GM19438 (cell line): ENCODE results near the gene OLA1.

Experiments
- ATAC-seq: cut with Tn5 transposase; IDR thresholded peaks from one replicate; pipeline ENCODE4 v1.9.1; 2021; ENCODE audit warnings: low read depth; ENCODE audit not compliant: unreplicated experiment

The OLA1 gene

DNA sequence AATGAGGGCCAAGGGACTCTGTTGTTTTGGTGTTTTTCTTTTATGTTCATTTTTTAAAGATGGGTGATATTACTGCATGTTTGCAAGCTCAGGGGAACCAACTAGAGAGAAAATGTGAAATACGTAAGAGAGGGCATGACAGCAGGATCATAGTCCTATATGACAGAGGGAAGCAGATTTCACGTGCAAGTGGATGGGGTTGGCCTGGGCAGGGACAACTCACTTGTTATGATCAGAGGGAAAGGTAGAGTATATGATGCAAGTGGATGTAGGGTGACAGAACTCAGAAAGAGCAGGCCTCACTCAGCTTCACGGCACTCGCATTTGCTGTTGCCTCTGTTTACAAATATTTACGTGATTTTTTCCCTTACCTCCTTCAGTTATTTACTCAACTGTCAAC is 67.0 kb downstream of the OLA1 start:
- no peak for ATAC-seq

DNA sequence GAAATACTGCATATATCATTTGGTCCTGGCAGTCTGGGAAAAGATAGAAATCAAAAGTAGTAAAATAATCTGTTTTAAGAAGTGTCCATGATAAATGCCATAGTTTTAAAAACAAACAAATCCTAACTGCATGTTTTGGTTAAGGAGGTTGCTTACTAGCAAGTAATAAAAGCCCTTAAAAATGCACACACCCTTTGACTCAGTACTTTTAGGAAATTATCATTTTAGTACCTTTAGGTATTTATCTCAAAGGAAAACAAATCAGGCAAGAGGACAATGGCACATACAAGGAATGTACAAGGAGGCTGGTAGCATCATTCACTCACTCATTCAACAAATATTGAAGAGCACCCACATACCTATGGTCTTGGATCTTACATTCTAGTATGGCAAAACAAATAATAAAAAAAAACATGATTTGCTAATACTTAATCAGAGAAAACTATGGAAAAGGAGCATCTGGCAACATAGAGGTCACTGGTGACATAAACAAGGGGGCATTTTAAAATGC is 67.6 kb downstream of the OLA1 start:
- ATAC-seq = no peak

DNA sequence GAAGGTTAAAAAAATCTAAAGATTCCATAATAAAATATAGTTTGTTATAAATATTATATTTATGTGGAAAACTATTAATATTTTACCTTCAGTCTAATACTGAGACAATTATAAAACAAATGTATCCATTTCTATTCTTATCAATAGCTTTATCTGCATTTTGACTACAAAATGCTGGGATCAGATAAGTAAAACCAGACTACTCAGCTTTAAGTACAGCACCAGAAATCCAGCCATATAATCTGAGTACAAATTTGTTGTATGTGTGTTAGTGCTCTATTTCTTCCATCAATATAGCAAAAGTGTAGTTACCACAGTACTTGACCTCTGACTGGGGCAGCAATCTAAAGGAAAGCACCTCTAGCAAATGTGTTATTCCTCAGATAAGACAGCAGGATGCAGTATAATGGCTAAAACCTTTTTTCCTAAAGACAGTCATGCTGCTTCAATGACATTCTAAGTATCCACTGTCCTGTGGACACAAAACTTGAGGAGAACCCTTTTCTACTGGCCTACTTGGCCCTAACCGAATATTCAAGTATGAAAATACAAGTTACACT is 68.1 kb downstream of the OLA1 start:
- no peak for ATAC-seq

DNA sequence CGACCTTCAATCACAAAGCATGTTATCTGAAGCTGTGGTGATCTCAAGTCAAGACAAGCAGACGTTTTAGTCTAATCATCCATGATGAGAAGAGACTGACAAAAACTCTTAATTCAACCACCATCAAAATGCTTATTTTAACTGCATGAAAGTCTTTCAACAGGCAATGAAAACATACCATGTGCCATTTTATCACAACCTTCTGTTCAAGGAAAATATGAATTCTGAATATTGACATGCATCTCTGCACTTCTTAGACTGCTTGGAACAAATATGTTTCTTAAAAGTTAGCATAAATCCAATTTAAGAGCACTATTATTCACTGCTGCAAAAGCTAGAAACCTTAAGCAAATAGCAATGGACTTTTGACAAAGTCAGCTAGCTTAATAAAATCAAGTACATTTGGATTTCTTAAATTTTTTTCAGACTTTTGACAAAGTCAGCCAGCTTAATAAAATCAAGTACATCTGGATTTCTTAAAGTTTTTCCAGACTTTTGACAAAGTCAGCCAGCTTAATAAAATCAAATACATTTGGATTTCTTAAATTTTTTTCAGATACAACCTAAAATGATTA is 70.9 kb downstream of the OLA1 start:
- ATAC-seq = no peak

DNA sequence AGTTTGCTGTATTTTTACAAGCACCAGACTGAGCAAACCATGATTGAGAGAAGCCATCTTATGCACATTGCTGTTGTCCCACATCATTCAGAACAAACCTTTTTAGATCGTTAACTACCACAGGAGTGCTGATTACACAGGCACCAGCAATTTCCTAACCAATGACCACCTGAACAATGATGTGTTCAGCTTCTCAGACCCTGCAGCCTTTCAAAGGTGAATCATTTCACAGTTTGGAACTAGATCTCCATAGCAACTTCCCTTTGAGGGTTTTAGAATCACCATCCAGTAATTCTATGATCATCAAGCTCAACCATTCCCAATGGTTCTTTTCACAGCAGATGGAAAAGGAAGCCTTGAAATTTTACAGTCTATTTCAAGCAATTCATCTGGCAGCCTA is 71.4 kb downstream of the OLA1 start:
- ATAC-seq = no peak

DNA sequence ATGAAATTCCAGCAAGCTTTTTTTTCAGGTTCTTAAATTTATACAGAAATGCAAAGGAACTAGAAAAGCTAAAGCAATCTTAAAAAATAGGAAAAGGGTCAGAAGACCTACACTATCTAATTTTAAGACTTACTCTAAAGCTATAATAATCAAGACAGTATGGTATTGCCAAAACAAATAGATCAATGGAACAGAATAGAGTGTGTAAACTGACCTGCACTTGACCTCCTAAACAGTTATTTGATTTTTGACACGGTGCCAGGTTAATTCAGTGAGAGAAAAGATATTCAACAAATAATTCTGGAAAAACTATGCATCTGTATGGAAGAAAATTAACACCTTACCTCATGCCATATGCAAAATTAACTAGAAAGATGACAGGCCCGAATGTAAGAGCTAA is 73.6 kb downstream of the OLA1 start:
- no peak for ATAC-seq

DNA sequence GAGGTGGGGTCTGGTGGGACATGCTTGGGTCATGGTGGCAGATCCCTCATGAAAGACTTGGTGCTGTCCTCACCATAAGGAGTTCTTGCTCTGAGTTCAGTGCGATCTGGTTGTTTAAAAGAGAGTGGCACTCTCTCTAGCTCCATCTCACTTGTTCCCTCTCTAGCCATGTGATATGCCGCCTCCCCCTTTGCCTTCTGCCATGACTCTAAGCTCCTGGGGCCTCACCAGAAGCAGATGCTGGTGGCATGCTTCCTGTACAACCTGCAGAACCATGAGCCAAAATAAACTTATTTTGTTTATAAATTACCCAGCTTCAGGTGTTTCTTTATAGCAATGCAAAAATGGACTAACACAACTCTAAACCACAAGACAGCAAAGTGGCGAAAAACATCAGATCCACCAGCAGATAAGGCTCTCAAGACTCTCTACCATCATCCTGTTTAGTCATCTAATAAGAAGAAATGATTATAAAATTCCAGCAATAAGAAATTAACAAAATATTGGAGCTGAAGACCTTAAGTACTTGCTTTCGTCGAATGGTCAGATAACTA is 75.5 kb downstream of the OLA1 start:
- no peak for ATAC-seq

DNA sequence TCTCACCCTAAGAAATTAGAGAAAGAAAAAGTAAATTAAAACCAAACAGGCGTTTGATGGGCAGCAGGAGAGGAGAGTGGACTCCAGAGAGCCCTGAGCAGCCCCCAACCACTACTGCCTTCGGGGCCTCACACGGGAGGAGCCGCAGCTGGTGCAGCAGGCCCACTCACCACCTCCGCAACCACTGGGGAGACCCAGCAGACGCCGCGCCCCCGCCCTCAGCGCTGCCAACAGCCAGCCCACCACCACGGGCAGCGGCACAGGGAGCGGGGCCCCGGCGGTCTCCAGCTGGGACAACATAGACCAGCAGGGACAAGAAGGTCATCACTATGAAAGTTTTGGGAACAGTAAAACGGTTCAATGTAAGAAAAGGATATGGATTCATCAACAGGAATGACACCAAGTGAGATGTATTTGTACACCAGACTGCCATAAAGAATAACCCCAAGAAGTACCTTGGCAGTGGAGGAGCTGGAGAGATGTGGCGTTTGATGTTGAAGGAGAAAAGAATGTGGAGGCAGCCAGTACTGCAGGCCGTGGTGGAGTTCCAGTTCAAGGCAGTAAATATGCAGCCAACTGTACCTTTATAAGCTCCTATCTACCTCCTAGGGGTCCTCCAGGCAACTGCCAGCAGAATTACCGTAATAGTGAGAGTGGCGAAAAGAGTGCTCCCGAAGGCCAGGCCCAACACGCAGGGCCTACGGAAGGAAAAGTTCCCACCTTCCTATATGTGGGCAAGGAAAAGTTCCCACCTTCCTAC is 76.5 kb downstream of the OLA1 start:
- ATAC-seq = no peak

DNA sequence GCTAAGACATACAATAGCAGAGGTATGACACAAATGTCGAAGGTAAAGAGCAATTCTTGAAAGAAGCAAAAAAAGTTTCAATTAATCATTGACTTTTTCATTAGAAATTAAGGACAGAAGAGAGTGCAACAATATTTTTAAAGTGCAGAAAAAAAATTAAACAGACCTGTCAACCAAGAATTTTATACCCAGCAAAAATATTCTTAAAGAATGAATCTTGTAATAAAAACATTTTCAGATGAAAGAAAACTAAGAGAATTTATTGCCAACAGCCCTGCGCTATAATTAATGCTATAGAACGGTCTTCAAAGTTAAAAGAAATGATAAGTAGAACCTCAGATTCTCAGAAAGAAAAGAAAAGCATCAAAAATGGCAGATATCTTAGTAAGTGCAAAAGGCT is 79.0 kb downstream of the OLA1 start:
- no peak for ATAC-seq

DNA sequence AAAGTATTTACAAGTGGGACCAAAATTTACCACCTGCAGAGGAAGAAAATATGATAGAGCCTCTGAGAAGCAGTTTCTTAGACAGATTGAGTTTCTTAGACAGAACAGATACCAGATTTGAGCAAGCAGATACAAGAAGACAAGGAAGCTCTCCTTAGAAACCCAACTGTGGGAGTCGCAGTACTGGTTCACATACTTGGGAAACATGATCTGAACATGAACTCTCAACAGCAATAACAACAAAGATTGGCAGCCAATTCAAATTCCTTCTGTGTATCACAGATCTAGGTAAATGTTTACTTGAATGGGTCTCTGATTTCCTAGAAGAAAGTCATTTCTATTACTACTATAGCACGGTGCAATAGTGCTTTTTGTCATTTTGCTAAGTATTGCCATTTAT is 82.1 kb downstream of the OLA1 start:
- no peak for ATAC-seq

DNA sequence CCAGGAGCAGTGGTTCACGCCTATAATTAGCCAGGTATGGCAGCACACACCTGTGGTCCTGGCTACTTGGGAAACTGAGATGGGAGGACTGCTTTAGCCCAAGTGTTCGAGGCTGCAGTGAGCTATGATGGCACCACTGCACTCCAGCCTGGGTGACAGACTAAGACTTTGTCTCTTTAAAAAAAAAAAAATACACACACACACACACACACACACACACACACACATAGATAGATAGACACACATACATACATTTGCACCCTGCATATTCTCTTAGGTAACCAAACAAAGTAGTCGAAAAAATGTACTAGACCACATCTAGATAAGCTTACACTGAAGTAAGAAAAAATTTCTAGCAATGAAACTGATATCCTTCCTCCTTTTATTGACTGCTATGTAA is 86.8 kb downstream of the OLA1 start:
- no peak for ATAC-seq

DNA sequence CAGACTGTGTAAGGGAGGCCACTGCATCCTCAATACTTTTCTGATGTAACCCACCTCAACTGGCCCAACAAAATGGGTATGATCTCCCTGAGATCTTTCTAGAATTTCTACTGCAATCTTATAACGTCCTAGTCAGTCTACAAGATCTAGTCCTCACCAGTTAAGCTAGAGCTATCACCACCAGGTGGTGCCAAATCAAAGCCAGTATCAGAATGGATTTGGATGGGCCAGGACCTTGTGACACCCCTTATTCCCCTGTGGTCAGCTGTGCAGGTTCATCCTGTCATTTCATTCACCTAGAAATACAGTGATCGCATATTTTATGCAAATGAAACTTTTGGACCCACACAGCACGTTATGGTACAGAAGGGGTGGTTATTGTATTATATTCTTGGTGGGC is 90.3 kb downstream of the OLA1 start:
- ATAC-seq = no peak

DNA sequence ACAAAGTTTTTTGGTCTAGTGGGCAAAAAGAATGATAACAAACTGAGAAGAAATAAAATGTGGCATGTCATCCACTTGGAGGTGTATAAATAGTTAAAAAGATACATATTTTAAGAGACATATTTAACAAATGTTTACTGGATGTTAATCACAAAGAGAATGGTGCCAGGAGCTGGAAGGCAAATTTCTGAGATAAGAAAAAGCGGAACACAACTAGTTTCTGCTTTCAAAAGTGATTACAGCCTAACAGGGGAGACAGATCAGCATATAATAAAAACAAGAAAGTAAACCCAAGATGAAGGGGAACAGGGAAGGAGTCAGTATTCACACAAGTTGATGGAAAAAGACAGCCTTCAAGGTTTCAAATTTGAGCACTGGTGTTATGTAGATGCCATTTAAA is 91.3 kb downstream of the OLA1 start:
- no peak for ATAC-seq

DNA sequence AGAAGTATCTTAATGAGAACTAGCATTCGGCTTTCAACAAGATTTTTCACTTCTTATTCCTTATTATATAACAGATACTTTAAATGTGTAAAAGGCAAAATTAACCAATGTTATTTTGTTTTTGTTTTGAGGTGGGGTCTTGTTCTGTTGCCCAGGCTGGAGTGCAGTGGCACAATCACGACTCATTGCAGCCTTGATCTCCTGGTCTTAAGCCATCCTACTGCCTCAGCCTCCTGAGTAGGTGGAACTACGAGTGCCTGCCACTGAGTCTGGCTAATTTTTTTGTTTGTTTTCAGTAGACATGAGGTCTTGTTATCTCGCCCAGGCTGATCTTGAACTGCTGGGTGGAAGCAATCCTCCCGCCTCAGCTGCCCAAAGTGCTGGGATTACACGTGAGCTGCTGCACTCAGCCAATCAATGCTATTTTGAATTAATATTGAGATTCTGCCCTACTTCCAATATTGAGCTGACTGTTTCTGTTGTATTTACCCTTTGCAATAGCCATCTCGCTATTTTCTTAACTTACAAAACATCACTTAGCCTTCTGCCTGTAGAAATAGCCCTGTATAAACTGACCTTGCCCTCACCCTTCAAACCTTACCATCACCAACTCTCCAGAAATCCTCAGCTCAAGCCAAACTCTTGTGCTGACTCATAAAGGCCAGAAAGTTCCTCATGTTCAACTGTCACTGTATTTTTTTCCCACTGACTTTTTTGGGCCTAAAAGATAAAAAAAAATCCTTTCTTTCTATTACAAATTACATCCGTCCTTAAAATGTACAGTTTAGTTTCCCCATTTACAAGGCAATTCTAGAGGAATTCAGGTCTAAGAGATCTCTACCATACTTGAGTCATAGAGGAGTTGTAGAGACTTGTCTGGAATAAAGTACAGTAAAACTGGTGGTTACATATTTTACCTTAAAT is 94.3 kb downstream of the OLA1 start:
- no peak for ATAC-seq

DNA sequence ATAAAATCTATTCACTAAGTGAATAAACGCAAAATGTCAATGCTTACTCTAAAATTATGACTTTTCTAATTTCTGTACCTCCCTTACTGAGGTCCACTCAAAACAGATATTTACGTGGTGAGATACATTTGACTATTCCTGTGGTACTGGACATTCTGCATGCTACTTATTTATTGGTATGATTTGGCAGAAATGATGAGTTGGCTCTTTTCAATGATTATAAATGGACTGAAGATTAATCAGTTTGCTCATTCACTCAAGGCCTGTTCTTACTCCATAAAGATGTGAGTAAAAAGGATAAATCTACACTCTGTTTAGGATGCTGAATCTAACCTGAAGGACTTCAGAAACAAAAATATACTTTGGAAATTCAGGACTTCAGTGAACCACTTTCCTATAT is 98.8 kb downstream of the OLA1 start:
- ATAC-seq = no peak

DNA sequence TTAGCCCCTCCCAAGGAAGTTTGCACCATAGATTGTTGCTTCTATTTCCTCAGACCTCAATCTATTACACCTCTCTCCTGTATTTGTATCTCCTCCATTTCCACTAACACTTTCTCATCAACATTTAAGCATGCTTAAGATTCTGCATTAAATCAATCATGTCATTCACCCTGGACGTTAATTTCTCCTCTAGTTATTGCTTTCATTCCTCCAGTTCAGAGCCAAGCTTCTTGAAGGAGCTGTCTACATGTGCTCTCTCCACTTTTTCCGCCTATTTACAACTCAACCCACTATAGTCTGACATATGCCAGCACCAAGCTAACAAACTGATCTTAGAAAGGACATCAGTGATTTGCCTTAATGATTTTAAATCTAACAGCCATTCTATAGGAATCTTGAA is 99.5 kb downstream of the OLA1 start:
- no peak for ATAC-seq

DNA sequence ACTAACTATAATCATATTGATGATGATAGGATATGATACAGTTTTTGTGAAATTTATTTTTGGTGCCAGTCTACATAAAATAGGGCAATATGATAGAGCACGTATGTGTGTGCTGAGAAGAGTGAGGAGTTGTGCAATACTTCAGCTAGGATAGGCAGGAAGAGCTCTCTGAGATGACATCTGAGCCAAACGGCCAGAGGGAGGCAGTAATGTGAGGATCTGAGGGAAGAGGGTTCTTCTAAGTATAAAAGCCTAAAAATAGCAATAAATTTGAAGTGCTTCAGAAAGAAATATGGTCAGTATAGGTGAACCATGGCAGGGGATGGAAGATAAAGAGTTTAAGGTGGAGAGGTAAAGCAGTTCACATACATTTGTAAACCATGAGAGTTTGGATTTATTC is 102.5 kb downstream of the OLA1 start:
- ATAC-seq = no peak

DNA sequence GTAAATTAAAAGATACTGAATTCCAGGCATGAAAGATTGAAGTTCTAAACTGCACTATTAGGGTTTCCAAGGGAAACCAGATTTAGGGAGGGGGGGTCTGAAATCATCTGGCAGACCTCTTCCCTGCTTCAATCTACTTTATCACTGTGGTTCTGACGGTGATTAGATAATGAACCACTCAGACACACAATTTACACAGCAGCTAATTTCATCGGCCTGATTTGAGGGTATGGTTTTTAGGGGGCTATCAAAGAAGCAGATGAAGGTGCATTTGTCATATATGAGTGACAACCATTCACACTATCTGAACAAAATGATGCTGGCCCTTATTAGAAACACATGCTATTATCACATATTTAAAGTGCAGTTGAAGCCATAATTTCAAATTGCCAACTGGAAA is 106.0 kb downstream of the OLA1 start:
- no peak for ATAC-seq

DNA sequence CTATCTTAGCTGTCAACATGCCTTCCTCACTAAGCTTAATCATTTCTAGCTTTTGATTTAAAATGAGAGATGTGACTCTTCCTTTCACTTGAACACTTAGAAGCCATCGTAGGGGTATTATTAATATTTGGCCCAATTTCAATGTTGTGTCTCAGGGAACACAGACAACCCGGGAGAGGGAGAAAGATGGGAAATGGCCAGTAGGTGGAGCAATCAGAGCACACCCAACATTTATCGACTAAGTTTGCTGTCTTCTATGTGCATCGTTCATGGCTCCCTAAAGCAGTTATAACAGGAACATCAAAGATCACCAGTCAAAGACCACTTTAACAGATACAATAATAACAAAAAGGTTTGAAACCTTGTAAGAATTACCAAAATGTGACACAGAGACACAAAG is 110.2 kb downstream of the OLA1 start:
- ATAC-seq = no peak

DNA sequence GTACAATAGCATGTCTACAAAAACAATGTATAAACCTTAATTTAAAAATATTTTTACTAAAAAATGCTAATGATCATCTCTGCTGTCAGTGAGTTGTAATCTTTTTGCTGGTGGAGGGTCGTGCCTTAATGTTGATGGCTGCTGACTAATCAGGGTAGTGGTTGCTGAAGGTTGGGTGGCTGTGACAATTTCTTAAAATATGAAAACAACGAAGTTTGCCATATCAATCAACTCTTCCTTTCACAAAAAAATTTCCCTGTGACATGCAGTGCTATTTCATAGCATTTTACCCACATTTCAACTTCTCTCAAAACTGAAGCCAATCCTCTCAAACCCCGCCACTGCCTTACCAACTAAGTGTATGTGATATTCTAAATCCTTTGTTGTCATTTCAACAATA is 112.4 kb downstream of the OLA1 start:
- ATAC-seq = no peak

DNA sequence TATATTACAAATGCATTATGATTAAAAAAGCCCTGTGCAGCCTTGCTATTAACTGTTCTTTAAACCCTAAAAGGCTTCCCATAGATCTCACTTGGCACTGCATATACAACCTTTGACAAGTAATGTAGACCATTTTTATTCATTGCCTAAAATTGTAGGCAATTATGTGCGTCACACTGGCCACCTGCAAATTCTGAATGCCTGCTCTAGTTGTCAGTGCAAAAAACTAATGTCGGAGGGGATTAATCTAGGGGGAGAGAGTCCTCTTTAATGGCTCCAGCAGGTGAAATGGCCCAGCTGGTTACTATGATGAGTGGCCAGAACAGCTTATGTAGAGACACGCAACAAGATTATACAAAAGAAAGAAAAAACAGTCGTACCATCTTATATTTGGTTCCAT is 123.2 kb downstream of the OLA1 start:
- ATAC-seq = no peak
